ENCODE measurements around the gene WNT4.

DNA sequence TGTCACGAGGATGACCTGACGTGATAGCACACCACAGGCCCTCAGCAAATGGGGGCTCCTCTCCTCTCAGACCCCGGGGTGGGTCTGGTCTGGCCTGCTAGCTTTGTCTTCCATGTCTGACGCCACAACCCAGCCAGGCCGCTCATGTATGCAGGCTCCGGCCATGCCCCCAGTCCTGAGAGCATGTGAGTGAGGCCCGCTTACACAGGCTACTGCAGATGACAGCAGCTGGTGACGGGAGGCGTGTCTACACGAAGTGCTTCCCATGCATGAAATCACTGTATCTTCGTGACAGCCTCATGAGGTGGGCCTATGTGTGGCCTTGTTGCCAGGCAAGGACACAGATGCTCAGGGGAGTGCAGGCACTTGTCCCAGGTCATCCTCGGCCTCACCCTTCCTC is 16.4 kb downstream of the WNT4 start:
- TF ChIP-seq, protein P1, sequence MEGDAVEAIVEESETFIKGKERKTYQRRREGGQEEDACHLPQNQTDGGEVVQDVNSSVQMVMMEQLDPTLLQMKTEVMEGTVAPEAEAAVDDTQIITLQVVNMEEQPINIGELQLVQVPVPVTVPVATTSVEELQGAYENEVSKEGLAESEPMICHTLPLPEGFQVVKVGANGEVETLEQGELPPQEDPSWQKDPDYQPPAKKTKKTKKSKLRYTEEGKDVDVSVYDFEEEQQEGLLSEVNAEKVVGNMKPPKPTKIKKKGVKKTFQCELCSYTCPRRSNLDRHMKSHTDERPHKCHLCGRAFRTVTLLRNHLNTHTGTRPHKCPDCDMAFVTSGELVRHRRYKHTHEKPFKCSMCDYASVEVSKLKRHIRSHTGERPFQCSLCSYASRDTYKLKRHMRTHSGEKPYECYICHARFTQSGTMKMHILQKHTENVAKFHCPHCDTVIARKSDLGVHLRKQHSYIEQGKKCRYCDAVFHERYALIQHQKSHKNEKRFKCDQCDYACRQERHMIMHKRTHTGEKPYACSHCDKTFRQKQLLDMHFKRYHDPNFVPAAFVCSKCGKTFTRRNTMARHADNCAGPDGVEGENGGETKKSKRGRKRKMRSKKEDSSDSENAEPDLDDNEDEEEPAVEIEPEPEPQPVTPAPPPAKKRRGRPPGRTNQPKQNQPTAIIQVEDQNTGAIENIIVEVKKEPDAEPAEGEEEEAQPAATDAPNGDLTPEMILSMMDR (IDR thresholded peaks at IDR 0.05), result no peak
- TF ChIP-seq POLR2AphosphoS5 (IDR thresholded peaks at IDR 0.05), result no peak
